ENCODE data around the gene SELENOH.

SELENOH gene

GRCh38 chr11:57727185-57727584 lies 14.1 kb upstream of the SELENOH start:
- no peaks in the 10 kb centered on the region for H3K9me3 ChIP-seq
- no peak for TF ChIP-seq CTCF (IDR thresholded peaks at IDR 0.05; ENCODE audit: low read depth, low read length)
- no peak for DNase-seq
- no peak overlapping the region for H3K4me3 ChIP-seq (ENCODE audit: low read depth, low read length)
- no peaks in the 10 kb centered on the region for H3K4me1 ChIP-seq
- H3K36me3 ChIP-seq: no peaks in the 10 kb centered on the region
- H3K27me3 ChIP-seq: no peaks in the 10 kb centered on the region

- Histone ChIP-seq H3K4me3 (ENCODE audit: low read depth, low read length) (no peak overlapping the region), H3K4me1 (no peaks in the 10 kb centered on the region), H3K9me3 (no peaks in the 10 kb centered on the region), H3K36me3 (no peaks in the 10 kb centered on the region), H3K27me3 (no peaks in the 10 kb centered on the region)
- DNase-seq: no peak
- TF ChIP-seq CTCF (IDR thresholded peaks at IDR 0.05; ENCODE audit: low read depth, low read length): no peak
Measured at GRCh38 chr11:57728829-57729228, 12.5 kb upstream of the SELENOH start.

- H3K4me3 ChIP-seq (ENCODE audit: low read depth, low read length): no peak overlapping the region
- no peaks in the 10 kb centered on the region for H3K36me3 ChIP-seq
- no peaks in the 10 kb centered on the region for H3K9me3 ChIP-seq
- H3K27me3 ChIP-seq: no peaks in the 10 kb centered on the region
- TF ChIP-seq CTCF (IDR thresholded peaks at IDR 0.05; ENCODE audit: low read depth, low read length): no peak
- no peak for DNase-seq
- no peaks in the 10 kb centered on the region for H3K4me1 ChIP-seq
Measured at GRCh38 chr11:57729479-57729878, 11.8 kb upstream of the SELENOH start.

GRCh38 chr11:57732661-57733060 lies 8.6 kb upstream of the SELENOH start:
- Histone ChIP-seq H3K4me1 (no peaks in the 10 kb centered on the region), H3K27me3 (no peaks in the 10 kb centered on the region), H3K9me3 (no peaks in the 10 kb centered on the region), H3K36me3 (no peaks in the 10 kb centered on the region), H3K4me3 (ENCODE audit: low read depth, low read length) (no peak overlapping the region)
- no peak for DNase-seq
- no peak for TF ChIP-seq CTCF (IDR thresholded peaks at IDR 0.05; ENCODE audit: low read depth, low read length)

GRCh38 chr11:57735619-57736298 lies 5.5 kb upstream of the SELENOH start:
- Histone ChIP-seq H3K36me3 (no peaks in the 10 kb centered on the region; the same call in 1 of the 2 replicates), H3K27me3 (no peaks in the 10 kb centered on the region), H3K4me1 (no peaks in the 10 kb centered on the region), H3K9me3 (no peaks in the 10 kb centered on the region), H3K4me3 (ENCODE audit: low read depth, low read length) (no peak overlapping the region)
- TF ChIP-seq CTCF (IDR thresholded peaks at IDR 0.05; ENCODE audit: low read depth, low read length): no peak
- no peak for DNase-seq

GRCh38 chr11:57742087-57742452 lies 779 bp downstream of the SELENOH start:
- no peaks in the 10 kb centered on the region for H3K27me3 ChIP-seq
- H3K4me1 ChIP-seq: no peaks in the 10 kb centered on the region
- peak overlapping the region; percentile 91 for H3K4me3 ChIP-seq (ENCODE audit: low read depth, low read length)
- no peaks in the 10 kb centered on the region for H3K9me3 ChIP-seq
- TF ChIP-seq CTCF (IDR thresholded peaks at IDR 0.05; ENCODE audit: low read depth, low read length): no peak
- no peak for DNase-seq
- H3K36me3 ChIP-seq: peaks cover 16% of the 10 kb centered on the region
